B cell (primary cell): ENCODE data around the gene MAGOHB.

Source experiments
- CTCF ChIP-seq: fragments of 200-600 bp; IDR thresholded peaks from one replicate; pipeline ENCODE4 v1.8.0; 2022; ENCODE audit warnings: antibody characterized with exemption, mild to moderate bottlenecking
- EZH2 ChIP-seq: IDR thresholded peaks from 2 replicates; pipeline ENCODE4 v1.6.1; 2012; ENCODE audit warnings: borderline replicate concordance, low read depth, mild to moderate bottlenecking, moderate library complexity, low read length; ENCODE audit not compliant: insufficient read depth, poor library complexity, severe bottlenecking

DNA sequence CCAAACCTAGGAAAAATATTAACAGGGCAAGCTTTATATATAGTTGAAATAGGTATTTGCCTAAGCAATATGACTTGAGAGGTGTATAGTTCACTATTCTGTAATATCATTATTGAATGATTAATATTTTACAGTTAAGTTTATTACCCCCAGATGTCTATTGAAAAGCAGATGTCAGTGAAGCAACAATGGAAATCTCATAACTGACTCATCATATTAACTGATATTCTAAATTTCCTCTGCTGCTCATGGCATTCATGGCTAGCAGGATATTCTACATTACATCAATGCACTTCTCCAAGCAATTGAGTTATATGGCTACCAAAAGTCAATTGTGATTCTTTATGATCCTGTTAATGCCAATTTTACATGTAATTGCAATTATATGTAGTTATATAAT is 9.7 kb upstream of the MAGOHB start:
- TF ChIP-seq EZH2, result no peak
- no peak for TF ChIP-seq CTCF
